COR-L47 (cell line): ENCODE results near the gene PTGFRN.

Source experiments
- DNase-seq: peaks from one replicate; lab custom pipeline; 2025; lab: John Stamatoyannopoulos, UW

Gene PTGFRN

GRCh38 chr1:117037802-117038201 lies 128.1 kb downstream of the PTGFRN start:
- DNase-seq: no peak

GRCh38 chr1:117038236-117038635 lies 128.5 kb downstream of the PTGFRN start:
- DNase-seq: no peak
